ENCODE results near the gene DAPK2.

The DAPK2 gene

DNA sequence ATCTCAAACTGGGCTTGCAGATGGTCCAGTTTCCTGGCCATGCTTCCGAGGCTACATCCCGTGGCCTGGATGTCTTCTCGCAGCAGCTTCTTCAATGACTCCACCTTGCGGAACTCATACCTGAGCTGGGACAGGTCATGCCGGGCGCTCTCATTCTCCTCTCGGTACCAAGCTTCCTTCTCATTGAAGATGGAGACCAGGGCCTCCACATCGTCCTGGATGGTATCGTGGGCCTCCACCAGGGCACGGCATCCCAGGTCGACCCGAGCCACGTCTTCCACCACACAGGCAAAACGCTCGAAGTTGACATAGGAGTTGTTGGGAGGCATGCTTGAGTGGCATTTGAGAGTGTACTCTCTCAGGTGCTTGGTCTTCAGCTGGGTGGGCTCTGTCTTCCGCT is 123.4 kb downstream of the DAPK2 start:
- Histone ChIP-seq H3K4me3 (ENCODE audit: low read length, poor library complexity, severe bottlenecking) (no peak overlapping the region), H4K20me1 (ENCODE audit: insufficient read depth, low read length, poor library complexity, severe bottlenecking) (no peaks in the 10 kb centered on the region), H3K9ac (ENCODE audit: low read depth, low read length, poor library complexity, severe bottlenecking) (no peak overlapping the region), H3K27me3 (ENCODE audit: insufficient read depth, low read length, poor library complexity, severe bottlenecking) (no peaks in the 10 kb centered on the region), H3K79me2 (ENCODE audit: insufficient read depth, low read length) (no peaks in the 10 kb centered on the region), H3K4me2 (ENCODE audit: low read depth, low read length, poor library complexity, severe bottlenecking) (no peak overlapping the region), H2AFZ (ENCODE audit: low read length) (no peak overlapping the region), H3F3A (ENCODE audit: low read depth) (no peaks in the 10 kb centered on the region), H3K9me3 (ENCODE audit: insufficient read depth, low read depth, low read length) (no peaks in the 10 kb centered on the region), H3K9me2 (replicated peaks; ENCODE audit: low read depth, low read length) (no peaks in the 10 kb centered on the region), H3K4me1 (ENCODE audit: insufficient read depth, low read length, poor library complexity, severe bottlenecking) (peaks cover 11% of the 10 kb centered on the region), H3K36me3 (ENCODE audit: insufficient read depth, low read length) (no peaks in the 10 kb centered on the region)
- TF ChIP-seq EZH2phosphoT487 (IDR thresholded peaks at IDR 0.05; ENCODE audit: borderline replicate concordance) = no peak
- TF ChIP-seq CTCF (conservative IDR thresholded peaks at IDR 0.05; ENCODE audit: low read length) = no peak

GRCh38 chr15:63922261-63922904 is 123.9 kb downstream of the DAPK2 start:
- Histone ChIP-seq H3K9me2 (replicated peaks; ENCODE audit: low read depth, low read length) (no peaks in the 10 kb centered on the region), H3K4me1 (ENCODE audit: insufficient read depth, low read length, poor library complexity, severe bottlenecking) (peaks cover 11% of the 10 kb centered on the region), H3F3A (ENCODE audit: low read depth) (no peaks in the 10 kb centered on the region), H3K79me2 (ENCODE audit: insufficient read depth, low read length) (no peaks in the 10 kb centered on the region), H3K4me2 (ENCODE audit: low read depth, low read length, poor library complexity, severe bottlenecking) (no peak overlapping the region), H2AFZ (ENCODE audit: low read length) (no peak overlapping the region), H3K9me3 (ENCODE audit: insufficient read depth, low read depth, low read length) (no peaks in the 10 kb centered on the region), H3K4me3 (ENCODE audit: low read length, poor library complexity, severe bottlenecking) (no peak overlapping the region), H3K9ac (ENCODE audit: low read depth, low read length, poor library complexity, severe bottlenecking) (no peak overlapping the region), H3K27me3 (ENCODE audit: insufficient read depth, low read length, poor library complexity, severe bottlenecking) (no peaks in the 10 kb centered on the region), H3K36me3 (ENCODE audit: insufficient read depth, low read length) (no peaks in the 10 kb centered on the region), H4K20me1 (ENCODE audit: insufficient read depth, low read length, poor library complexity, severe bottlenecking) (no peaks in the 10 kb centered on the region)
- no peak for TF ChIP-seq EZH2phosphoT487 (IDR thresholded peaks at IDR 0.05; ENCODE audit: borderline replicate concordance)
- no peak for TF ChIP-seq CTCF (conservative IDR thresholded peaks at IDR 0.05; ENCODE audit: low read length)

GRCh38 chr15:63920504-63921175 is 125.6 kb downstream of the DAPK2 start:
- Histone ChIP-seq H3K4me2 (ENCODE audit: low read depth, low read length, poor library complexity, severe bottlenecking) (no peak overlapping the region), H3K9ac (ENCODE audit: low read depth, low read length, poor library complexity, severe bottlenecking) (no peak overlapping the region)
- TF ChIP-seq EZH2phosphoT487 (IDR thresholded peaks at IDR 0.05; ENCODE audit: borderline replicate concordance) (no peak), CTCF (conservative IDR thresholded peaks at IDR 0.05; ENCODE audit: low read length) (no peak)

More at GRCh38 chr15:63920504-63921175, 125.6 kb downstream of the DAPK2 start:
- Histone ChIP-seq H3K9me3 (ENCODE audit: insufficient read depth, low read depth, low read length) (no peaks in the 10 kb centered on the region), H3K36me3 (ENCODE audit: insufficient read depth, low read length) (no peaks in the 10 kb centered on the region), H4K20me1 (ENCODE audit: insufficient read depth, low read length, poor library complexity, severe bottlenecking) (no peaks in the 10 kb centered on the region), H3K4me1 (ENCODE audit: insufficient read depth, low read length, poor library complexity, severe bottlenecking) (peaks cover 14% of the 10 kb centered on the region), H2AFZ (ENCODE audit: low read length) (no peak overlapping the region), H3K79me2 (ENCODE audit: insufficient read depth, low read length) (no peaks in the 10 kb centered on the region), H3F3A (ENCODE audit: low read depth) (no peaks in the 10 kb centered on the region), H3K4me3 (ENCODE audit: low read length, poor library complexity, severe bottlenecking) (no peak overlapping the region), H3K9me2 (replicated peaks; ENCODE audit: low read depth, low read length) (no peaks in the 10 kb centered on the region), H3K27me3 (ENCODE audit: insufficient read depth, low read length, poor library complexity, severe bottlenecking) (no peaks in the 10 kb centered on the region)

All from Loucy (cell line).